ENCODE results near the gene ZYG11A. TPM values are rescaled to one million over a fixed set of nuclear protein-coding genes. Genes with fewer than 3 reads are reported as not detected.

Gene ZYG11A
- total RNA-seq, 4 donors from 2014 or later, result not detected

DNA sequence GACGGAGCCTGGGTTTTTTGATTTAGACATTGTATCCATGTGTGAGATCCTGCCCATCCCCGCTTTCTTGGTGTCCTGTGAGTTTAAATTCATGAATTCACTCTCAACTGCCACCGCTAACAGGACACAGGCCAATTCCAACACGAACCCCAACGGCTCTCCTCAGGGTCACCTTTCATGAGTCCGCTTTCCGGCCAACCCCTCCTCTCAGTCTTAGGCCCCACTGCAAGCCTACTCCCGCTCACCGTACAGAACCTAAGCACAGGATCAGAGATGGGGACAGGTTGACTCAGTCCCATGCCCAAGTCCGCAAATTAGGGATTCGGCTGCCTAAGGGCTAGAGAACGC lies 84.3 kb downstream of the ZYG11A start:
- Histone ChIP-seq H3K4me3 (peak overlapping the region; percentile 49 to 96 (median 71)), H3K27me3 (no peaks in the 10 kb centered on the region), H3K27ac (peak overlapping the region; percentile 71 to 90 (median 84)), H3K4me1 (peaks cover 0 to 39% (median 13%) of the 10 kb centered on the region in 4 donors), H3K36me3 (no peaks in the 10 kb centered on the region), H3K9me3 (no peaks in the 10 kb centered on the region)
- TF ChIP-seq POLR2A (IDR thresholded peaks at IDR 0.05) (no peak), EP300 (IDR thresholded peaks at IDR 0.05) (no peak)
- TF ChIP-seq, protein P1, sequence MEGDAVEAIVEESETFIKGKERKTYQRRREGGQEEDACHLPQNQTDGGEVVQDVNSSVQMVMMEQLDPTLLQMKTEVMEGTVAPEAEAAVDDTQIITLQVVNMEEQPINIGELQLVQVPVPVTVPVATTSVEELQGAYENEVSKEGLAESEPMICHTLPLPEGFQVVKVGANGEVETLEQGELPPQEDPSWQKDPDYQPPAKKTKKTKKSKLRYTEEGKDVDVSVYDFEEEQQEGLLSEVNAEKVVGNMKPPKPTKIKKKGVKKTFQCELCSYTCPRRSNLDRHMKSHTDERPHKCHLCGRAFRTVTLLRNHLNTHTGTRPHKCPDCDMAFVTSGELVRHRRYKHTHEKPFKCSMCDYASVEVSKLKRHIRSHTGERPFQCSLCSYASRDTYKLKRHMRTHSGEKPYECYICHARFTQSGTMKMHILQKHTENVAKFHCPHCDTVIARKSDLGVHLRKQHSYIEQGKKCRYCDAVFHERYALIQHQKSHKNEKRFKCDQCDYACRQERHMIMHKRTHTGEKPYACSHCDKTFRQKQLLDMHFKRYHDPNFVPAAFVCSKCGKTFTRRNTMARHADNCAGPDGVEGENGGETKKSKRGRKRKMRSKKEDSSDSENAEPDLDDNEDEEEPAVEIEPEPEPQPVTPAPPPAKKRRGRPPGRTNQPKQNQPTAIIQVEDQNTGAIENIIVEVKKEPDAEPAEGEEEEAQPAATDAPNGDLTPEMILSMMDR (IDR thresholded peaks at IDR 0.05), result no peak
- 9 to 13% methylated on average over 11 to 12 of the region's 12 CpGs for WGBS, 2 donors
- no peak for DNase-seq (ENCODE audit: low spot score in 2 of 2)

DNA sequence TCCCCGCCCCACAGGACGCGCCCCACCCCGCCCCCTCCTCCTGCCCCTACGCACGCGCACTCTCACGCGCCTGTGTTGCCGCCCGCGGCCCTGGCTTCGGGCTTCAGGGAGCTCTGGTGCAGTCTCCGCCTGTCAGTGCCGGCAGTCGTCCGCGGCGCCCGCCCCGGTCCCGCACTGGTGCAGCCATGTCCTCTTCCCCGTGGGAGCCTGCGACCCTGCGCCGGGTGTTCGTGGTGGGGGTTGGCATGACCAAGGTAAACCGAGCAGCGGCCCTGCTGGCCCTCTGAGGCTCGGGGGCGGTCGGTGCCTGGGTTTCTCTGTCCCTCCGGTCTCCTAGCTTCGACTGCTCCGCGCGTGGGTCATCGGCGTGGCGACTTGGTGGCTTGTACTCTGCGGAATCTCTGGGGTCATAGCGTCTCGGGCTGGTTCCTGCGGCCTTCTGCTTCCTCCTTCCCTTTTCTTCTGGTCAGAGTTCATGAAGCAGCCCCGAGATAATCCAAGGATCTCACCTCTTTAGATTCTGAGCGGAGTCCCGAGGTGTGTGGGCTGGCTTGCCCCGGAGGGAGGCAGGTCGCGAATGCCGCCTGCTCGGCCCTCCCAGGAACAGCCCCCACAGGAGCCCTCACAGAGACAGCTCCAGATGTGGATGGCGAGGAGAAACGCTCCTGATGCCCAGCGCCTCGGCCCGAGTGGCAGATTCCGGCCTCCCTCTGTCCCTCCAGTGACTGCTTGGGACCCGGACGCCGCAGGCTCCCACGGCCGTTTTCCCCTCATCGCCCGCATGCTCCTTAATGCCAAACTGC lies 84.9 kb downstream of the ZYG11A start, which contains the start of gene SCP2:
SCP2 (plus strand) TSS at position 65 of the 803 bp plus-strand sequence; CDS start at position 186, 121 bp downstream.
- Histone ChIP-seq H3K4me1 (peaks cover 0 to 34% (median 13%) of the 10 kb centered on the region in 4 donors), H3K36me3 (no peaks in the 10 kb centered on the region), H3K27me3 (no peaks in the 10 kb centered on the region), H3K4me3 (peak within 1 kb of the TSS; percentile 49 to 96 (median 71)), H3K27ac (peak within 1 kb of the TSS; percentile 71 to 90 (median 84)), H3K9me3 (no peaks in the 10 kb centered on the region)
- TF ChIP-seq POLR2A (IDR thresholded peaks at IDR 0.05), result peak in 1 of 2 donors; percentile 77
- TF ChIP-seq, protein P1 (IDR thresholded peaks at IDR 0.05), result no peak
- TF ChIP-seq EP300 (IDR thresholded peaks at IDR 0.05), result peak in 1 of 2 donors; percentile 88
- 0 to 1% methylated on average over 39 to 61 of the region's 65 CpGs for WGBS, 2 donors
- DNase-seq (ENCODE audit: low spot score in 2 of 2), result peak; percentile 72 to 73

DNA sequence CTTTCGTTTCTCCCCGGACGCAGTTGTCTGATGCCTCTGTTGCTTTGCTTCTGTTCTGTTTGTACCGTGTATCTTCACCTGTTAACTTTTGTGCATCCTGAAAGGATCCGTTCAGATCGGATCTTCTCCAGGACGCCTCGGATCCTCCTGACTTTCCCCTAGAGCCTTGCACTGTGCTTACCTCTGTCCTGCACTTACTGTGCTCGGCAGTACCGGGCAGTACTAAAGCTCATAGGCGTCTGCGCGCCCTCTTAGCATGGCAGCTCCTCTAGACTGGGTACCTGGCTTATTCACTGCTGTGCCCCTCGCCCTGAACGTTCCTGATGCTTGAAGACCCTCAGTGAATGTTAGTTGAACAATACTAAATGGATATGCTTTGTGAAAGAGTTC lies 85.5 kb downstream of the ZYG11A start:
- WGBS, 2 donors, result 21 to 23% methylated on average over 15 of the region's 15 CpGs
- no peaks in the 10 kb centered on the region for H3K36me3 ChIP-seq
- TF ChIP-seq, protein P1 (IDR thresholded peaks at IDR 0.05), result no peak
- TF ChIP-seq EP300 (IDR thresholded peaks at IDR 0.05) (no peak), POLR2A (IDR thresholded peaks at IDR 0.05) (no peak)
- DNase-seq (ENCODE audit: low spot score in 2 of 2), result no peak
- peak overlapping the region; percentile 49 to 96 (median 71) for H3K4me3 ChIP-seq
- no peaks in the 10 kb centered on the region for H3K27me3 ChIP-seq
- peaks cover 0 to 34% (median 13%) of the 10 kb centered on the region in 4 donors for H3K4me1 ChIP-seq
- H3K9me3 ChIP-seq, result no peaks in the 10 kb centered on the region
- H3K27ac ChIP-seq, result peak overlapping the region; percentile 71 to 90 (median 84)

DNA sequence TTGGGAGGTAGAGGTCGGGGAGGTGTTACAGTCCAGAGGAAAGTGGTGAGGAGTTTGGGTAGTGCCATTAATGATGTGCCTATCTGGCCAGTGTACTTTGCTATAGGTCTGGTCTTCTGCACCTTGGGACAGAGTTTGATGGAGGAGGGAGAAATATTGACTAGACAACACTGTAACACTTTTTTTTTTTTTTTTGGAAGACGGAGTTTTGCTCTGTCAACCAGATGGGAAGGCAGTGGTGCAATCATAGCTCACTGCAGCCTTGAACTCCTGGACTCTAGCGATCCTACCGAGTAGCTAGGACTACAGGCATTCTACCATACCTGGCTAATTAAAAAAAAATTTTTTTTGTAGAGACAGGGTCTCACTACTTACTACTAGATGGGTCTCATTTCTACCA lies 86.5 kb downstream of the ZYG11A start:
- Histone ChIP-seq H3K27ac (no peak overlapping the region), H3K4me1 (peaks cover 0 to 34% (median 13%) of the 10 kb centered on the region in 4 donors), H3K9me3 (no peaks in the 10 kb centered on the region), H3K36me3 (no peaks in the 10 kb centered on the region), H3K4me3 (no peak overlapping the region), H3K27me3 (no peaks in the 10 kb centered on the region)
- DNase-seq (ENCODE audit: low spot score in 2 of 2), result no peak
- WGBS, 2 donors, result 93 to 95% methylated on average over 4 of the region's 4 CpGs
- TF ChIP-seq, protein P1 (IDR thresholded peaks at IDR 0.05), result no peak
- TF ChIP-seq EP300 (IDR thresholded peaks at IDR 0.05) (no peak), POLR2A (IDR thresholded peaks at IDR 0.05) (no peak)
